A549 treated with Mapracorat at 1 μM for 4 hours (cell line): ENCODE data around the gene ELAVL4. TPM values are rescaled to one million over a fixed set of nuclear protein-coding genes. Genes with fewer than 3 reads are reported as not detected.

Experiments
- total RNA-seq: library from RNA; stranded (reverse); fragments of 200-300 nt; extraction: Qiagen RNA extraction; gene quantifications from 5 replicates; pipeline ENCODE4 v1.2.3, GENCODE V29; 2022

ELAVL4 gene
- 0.07 TPM in 1 of 5 replicates, not detected in the others for total RNA-seq

GRCh38 chr1:50108497-50109059 lies at the start of gene ELAVL4:
Gene ELAVL4 (plus strand): TSS chr1:50108920. CDS start chr1:50109190, 270 bp downstream.

Other genes with a start within 250 kb of the ELAVL4 start
- not detected in 5 replicates for gene AGBL4, start 85.0 kb upstream of the ELAVL4 start, total RNA-seq